Measurements from ENCODE around the gene FSTL4. TPM values are rescaled to one million over a fixed set of nuclear protein-coding genes. Genes with fewer than 3 reads are reported as not detected.

The FSTL4 gene
- total RNA-seq, 1 experiment from 2014 or later = not detected

GRCh38 chr5:133238426-133239205 lies 373.7 kb downstream of the FSTL4 start:
- no TSS peak for BruUV-seq (replicated peaks)
- Mint-ChIP-seq H3K36me3 (ENCODE audit: insufficient read depth, unreplicated experiment) (peaks cover 13% of the 10 kb centered on the region), H3K27me3 (ENCODE audit: unreplicated experiment) (peaks cover 28% of the 10 kb centered on the region), H3K9me3 (ENCODE audit: low read depth, unreplicated experiment) (no peaks in the 10 kb centered on the region), H3K4me1 (ENCODE audit: low read depth, unreplicated experiment) (no peaks in the 10 kb centered on the region), H3K4me3 (ENCODE audit: low read depth, unreplicated experiment) (no peak overlapping the region), H3K27ac (ENCODE audit: unreplicated experiment) (no peak overlapping the region)
- DNase-seq = no peak
- intact Hi-C loops (cut with micrococcal nuclease; ENCODE audit: unreplicated experiment) = no loop called here
- TF ChIP-seq CTCF (IDR thresholded peaks at IDR 0.05; ENCODE audit: unreplicated experiment) = no peak
- CTCF ChIA-PET = interaction anchor here (2.0 kb wide), 1 partner anchor 9 kb away, joined by 5 read pairs; no protein-coding TSS in a partner anchor

GRCh38 chr5:133236976-133237375 lies 375.4 kb downstream of the FSTL4 start:
- Mint-ChIP-seq H3K27ac (ENCODE audit: unreplicated experiment) (no peak overlapping the region), H3K4me3 (ENCODE audit: low read depth, unreplicated experiment) (no peak overlapping the region), H3K4me1 (ENCODE audit: low read depth, unreplicated experiment) (peaks cover 3% of the 10 kb centered on the region), H3K36me3 (ENCODE audit: insufficient read depth, unreplicated experiment) (peaks cover 10% of the 10 kb centered on the region), H3K27me3 (ENCODE audit: unreplicated experiment) (peaks cover 28% of the 10 kb centered on the region), H3K9me3 (ENCODE audit: low read depth, unreplicated experiment) (no peaks in the 10 kb centered on the region)
- DNase-seq = no peak
- intact Hi-C loops (cut with micrococcal nuclease; ENCODE audit: unreplicated experiment) = no loop called here
- no TSS peak for BruUV-seq (replicated peaks)
- TF ChIP-seq CTCF (IDR thresholded peaks at IDR 0.05; ENCODE audit: unreplicated experiment) = no peak
- CTCF ChIA-PET = interaction anchor here (0.7 kb wide), 1 partner anchor 595 kb away, joined by 3 read pairs; no protein-coding TSS in a partner anchor

- Mint-ChIP-seq H3K9me3 (ENCODE audit: low read depth, unreplicated experiment) (no peaks in the 10 kb centered on the region), H3K27ac (ENCODE audit: unreplicated experiment) (no peak overlapping the region), H3K36me3 (ENCODE audit: insufficient read depth, unreplicated experiment) (peaks cover 10% of the 10 kb centered on the region), H3K4me1 (ENCODE audit: low read depth, unreplicated experiment) (peaks cover 7% of the 10 kb centered on the region), H3K4me3 (ENCODE audit: low read depth, unreplicated experiment) (no peak overlapping the region), H3K27me3 (ENCODE audit: unreplicated experiment) (peaks cover 28% of the 10 kb centered on the region)
- intact Hi-C loops (cut with micrococcal nuclease; ENCODE audit: unreplicated experiment) = no loop called here
- CTCF ChIA-PET = no interaction called here
- no peak for DNase-seq
- no TSS peak for BruUV-seq (replicated peaks)
- TF ChIP-seq CTCF (IDR thresholded peaks at IDR 0.05; ENCODE audit: unreplicated experiment) = no peak
Measured at GRCh38 chr5:133236541-133236951, 375.8 kb downstream of the FSTL4 start.

- no peaks in the 10 kb centered on the region for H3K9me3 Mint-ChIP-seq (ENCODE audit: low read depth, unreplicated experiment)
- no peak for TF ChIP-seq CTCF (IDR thresholded peaks at IDR 0.05; ENCODE audit: unreplicated experiment)
Measured at GRCh38 chr5:133235696-133236426, 376.5 kb downstream of the FSTL4 start.

More at GRCh38 chr5:133235696-133236426, 376.5 kb downstream of the FSTL4 start:
- Mint-ChIP-seq H3K4me3 (ENCODE audit: low read depth, unreplicated experiment) (no peak overlapping the region), H3K27ac (ENCODE audit: unreplicated experiment) (no peak overlapping the region), H3K4me1 (ENCODE audit: low read depth, unreplicated experiment) (peaks cover 9% of the 10 kb centered on the region), H3K27me3 (ENCODE audit: unreplicated experiment) (peaks cover 28% of the 10 kb centered on the region), H3K36me3 (ENCODE audit: insufficient read depth, unreplicated experiment) (peaks cover 10% of the 10 kb centered on the region)
- no TSS peak for BruUV-seq (replicated peaks)
- intact Hi-C loops (cut with micrococcal nuclease; ENCODE audit: unreplicated experiment) = no loop called here
- DNase-seq = no peak
- CTCF ChIA-PET = interaction anchor here (0.7 kb wide), 1 partner anchor 87 kb away, joined by 4 read pairs; no protein-coding TSS in a partner anchor
